HCT116 (cell line): Measurements from ENCODE around the gene ENPP6. TPM values are rescaled to one million over a fixed set of nuclear protein-coding genes. Genes with fewer than 3 reads are reported as not detected.

Experiments used
- ATAC-seq: fragments of 200-7000 bp; cut with Tn5 transposase; 2 replicates; pipeline ENCODE4 v1.9.1; 2020; ENCODE audit warnings: mild to moderate bottlenecking, moderate library complexity
- BruUV-seq: library from RNA; stranded (reverse); fragments of 400-500 nt; replicated peaks from 2 replicates; lab custom pipeline; 2021; lab: Mats Ljungman, UMichigan
- CTCF ChIA-PET: fragments of 300-600 bp; sonication (Branson Sonifier 250); formaldehyde crosslinking; loops from one replicate; lab custom pipeline; 2021; ENCODE audit warnings: antibody characterized with exemption; lab: Charles Lee
- POLR2A ChIA-PET: fragments of 300-600, 350-600 bp; sonication (Branson Sonifier 250); formaldehyde crosslinking; loops from one replicate; lab custom pipeline; 2021; ENCODE audit warnings: antibody characterized with exemption; lab: Charles Lee
- RAD21 ChIA-PET, 2 experiments: fragments of 300-600 bp; sonication (Branson Sonifier 250); formaldehyde crosslinking; loops; one replicate each; lab custom pipeline; 2023; ENCODE audit warnings: low total read pairs in 2 of 2; ENCODE audit not compliant: uncharacterized antibody in 2 of 2, unreplicated experiment in 2 of 2, low non-redundant PET in 1 of 2; lab: Charles Lee
- DNase-seq: peaks from one replicate; pipeline ENCODE4 v3.0.0-alpha.2; 2010; ENCODE audit warnings: low read depth, low spot score
- H2AFZ ChIP-seq: fragments of 200-600 bp; shearing (Covaris generic), sonication (generic); 2 replicates; pipeline ENCODE4 v1.6.1; 2017; ENCODE audit warnings: low read depth, mixed run types, mixed read lengths, antibody characterized with exemption, low read length; ENCODE audit not compliant: poor library complexity, severe bottlenecking
- H3K27ac ChIP-seq: 2 replicates; pipeline ENCODE4 v1.5.1; 2012; ENCODE audit warnings: low read depth, low read length
- H3K27me3 ChIP-seq: fragments of 200-600 bp; sonication (generic); 2 replicates; pipeline ENCODE4 v1.6.1; 2016; ENCODE audit warnings: mixed run types, low read length, mixed read lengths; ENCODE audit not compliant: insufficient read depth
- H3K36me3 ChIP-seq, 2 experiments: fragments of 200-500 bp in 1 of 2; fragments of 200-600 bp in 1 of 2; sonication (Bioruptor generic) in 1 of 2; sonication (generic) in 1 of 2; 2 replicates each; pipeline versions ENCODE4 v1.5.1 to v1.6.1; 2014 to 2016; ENCODE audit warnings: low read length in 2 of 2, inconsistent platforms in 1 of 2, mixed read lengths in 1 of 2, mixed run types in 1 of 2; ENCODE audit not compliant: insufficient read depth in 2 of 2, control insufficient read depth in 1 of 2
- H3K4me1 ChIP-seq, 2 experiments: fragments of 200-600 bp in 1 of 2; sonication (generic) in 1 of 2; 2 replicates each; pipeline versions ENCODE4 v1.5.1 to v1.6.1; 2012 to 2017; ENCODE audit warnings: low read length in 2 of 2, inconsistent platforms in 1 of 2, mild to moderate bottlenecking in 1 of 2, mixed read lengths in 1 of 2, mixed run types in 1 of 2, moderate library complexity in 1 of 2; ENCODE audit not compliant: insufficient read depth in 2 of 2, control insufficient read depth in 1 of 2
- H3K4me2 ChIP-seq: fragments of 200-600 bp; sonication (generic); 2 replicates; pipeline ENCODE4 v1.6.1; 2017; ENCODE audit warnings: mixed run types, low read length, mixed read lengths
- H3K4me3 ChIP-seq, 2 experiments: fragments of 200-600 bp in 1 of 2; sonication (generic) in 1 of 2; replicated peaks in 1 of 2; 2 replicates each; pipeline ENCODE4 v1.5.1; 2011 to 2016; ENCODE audit warnings: low read length in 2 of 2, control low read depth in 1 of 2, low read depth in 1 of 2, mild to moderate bottlenecking in 1 of 2, mixed read lengths in 1 of 2, mixed run types in 1 of 2
- H3K79me2 ChIP-seq: fragments of 200-600 bp; sonication (generic); 2 replicates; pipeline ENCODE4 v1.6.1; 2017; ENCODE audit warnings: mild to moderate bottlenecking, mixed run types, low read length, moderate library complexity, mixed read lengths; ENCODE audit not compliant: insufficient read depth
- H3K9ac ChIP-seq: fragments of 200-600 bp; sonication (generic); 2 replicates; pipeline ENCODE4 v1.6.1; 2016; ENCODE audit warnings: low read length, mixed read lengths
- H3K9me2 ChIP-seq: fragments of 200-600 bp; sonication (generic), shearing (Covaris generic); 2 replicates; pipeline ENCODE4 v1.6.1; 2017; ENCODE audit warnings: mixed run types, mild to moderate bottlenecking, moderate library complexity; ENCODE audit not compliant: insufficient read depth
- H3K9me3 ChIP-seq, 2 experiments: fragments of 200-500 bp in 1 of 2; fragments of 200-600 bp in 1 of 2; sonication (Bioruptor generic) in 1 of 2; sonication (generic) in 1 of 2; 2 replicates each; pipeline ENCODE4 v1.6.1; 2014 to 2017; ENCODE audit warnings: low read length in 2 of 2, mixed read lengths in 2 of 2, inconsistent platforms in 1 of 2, low read depth in 1 of 2, mild to moderate bottlenecking in 1 of 2, mixed run types in 1 of 2, moderate library complexity in 1 of 2; ENCODE audit not compliant: control insufficient read depth in 1 of 2, insufficient read depth in 1 of 2
- H4K20me1 ChIP-seq: fragments of 200-600 bp; sonication (generic), shearing (Covaris generic); 2 replicates; pipeline ENCODE4 v1.6.1; 2017; ENCODE audit warnings: mixed run types, mild to moderate bottlenecking, moderate library complexity; ENCODE audit not compliant: insufficient read depth
- ATF3 ChIP-seq: IDR thresholded peaks from 2 replicates; pipeline ENCODE4 v1.6.1; 2012
- CBX3 ChIP-seq: IDR thresholded peaks from 2 replicates; pipeline ENCODE4 v1.6.1; 2012; ENCODE audit warnings: low read depth
- CTCF ChIP-seq, 3 experiments: fragments of 200-600 bp in 1 of 3; sonication (generic) in 1 of 3; IDR thresholded peaks in 2 of 3; conservative IDR thresholded peaks in 1 of 3; 2 replicates each; pipeline ENCODE4 v1.5.1; 2012 to 2017; ENCODE audit warnings: low read depth in 2 of 3, low read length in 2 of 3, antibody characterized with exemption in 1 of 3, borderline replicate concordance in 1 of 3, control low read depth in 1 of 3, mild to moderate bottlenecking in 1 of 3, mixed read lengths in 1 of 3, mixed run types in 1 of 3, moderate library complexity in 1 of 3; ENCODE audit not compliant: insufficient read depth in 1 of 3
- EGR1 ChIP-seq: IDR thresholded peaks from 2 replicates; pipeline ENCODE4 v1.6.1; 2012; ENCODE audit warnings: low read depth
- FOSL1 ChIP-seq: IDR thresholded peaks from 2 replicates; pipeline ENCODE4 v1.6.1; 2012; ENCODE audit warnings: low read depth
- MAX ChIP-seq: IDR thresholded peaks from 2 replicates; pipeline ENCODE4 v1.6.1; 2012
- POLR2AphosphoS5 ChIP-seq: IDR thresholded peaks from 2 replicates; pipeline ENCODE4 v1.6.1; 2011; ENCODE audit warnings: mild to moderate bottlenecking, low read depth, low read length, moderate library complexity
- RAD21 ChIP-seq: IDR thresholded peaks from 2 replicates; pipeline ENCODE4 v1.6.1; 2012; ENCODE audit warnings: low read depth, mild to moderate bottlenecking
- REST ChIP-seq: IDR thresholded peaks from 2 replicates; pipeline ENCODE4 v1.6.1; 2012; ENCODE audit warnings: low read depth
- SIN3A ChIP-seq: IDR thresholded peaks from 2 replicates; pipeline ENCODE4 v1.6.1; 2012; ENCODE audit warnings: low read depth
- SP1 ChIP-seq: IDR thresholded peaks from 2 replicates; pipeline ENCODE4 v1.6.1; 2012; ENCODE audit warnings: low read depth
- TCF7L2 ChIP-seq: IDR thresholded peaks from 2 replicates; pipeline ENCODE4 v1.7.0; 2011; ENCODE audit warnings: borderline replicate concordance, inconsistent platforms; ENCODE audit not compliant: insufficient read depth, insufficient read length; ENCODE audit errors: extremely low read depth
- YY1 ChIP-seq: IDR thresholded peaks from 2 replicates; pipeline ENCODE4 v1.6.1; 2011; ENCODE audit warnings: low read length, low read depth, moderate library complexity, mild to moderate bottlenecking; ENCODE audit not compliant: insufficient replicate concordance; ENCODE audit errors: extremely low read depth
- ZBTB33 ChIP-seq: IDR thresholded peaks from 2 replicates; pipeline ENCODE4 v1.6.1; 2011; ENCODE audit warnings: mild to moderate bottlenecking, low read length, moderate library complexity; ENCODE audit not compliant: insufficient replicate concordance; ENCODE audit errors: extremely low read depth
- ZFX ChIP-seq: fragments of 450-650 bp; IDR thresholded peaks from 2 replicates; pipeline ENCODE4 v1.6.1; 2017
- intact Hi-C: fragments of 100-400 bp; cut with micrococcal nuclease; formaldehyde crosslinking; loops from 2 replicates; pipeline ENCODE4 v1.10.0; 2022
- total RNA-seq: library from RNA; stranded (reverse); gene quantifications from one replicate; pipeline ENCODE4 v1.2.1, GENCODE V29; 2021; ENCODE audit not compliant: unreplicated experiment

Gene ENPP6
- total RNA-seq, 1 experiment from 2014 or later: not detected

- DNase-seq (no peak), ATAC-seq (no peak)
- H3K4me3 ChIP-seq: no peak overlapping the region
- H3K9me2 ChIP-seq: no peaks in the 10 kb centered on the region
- no peak overlapping the region for H2AFZ ChIP-seq
- intact Hi-C loops: no loop called here
- H3K4me2 ChIP-seq: no peak overlapping the region
- TF ChIP-seq EGR1 (no peak), FOSL1 (no peak), ATF3 (no peak), MAX (no peak), ZBTB33 (no peak), SIN3A (no peak), POLR2AphosphoS5 (no peak), TCF7L2 (no peak), YY1 (no peak), REST (no peak), CBX3 (no peak), RAD21 (no peak), SP1 (no peak), ZFX (no peak), CTCF (IDR thresholded peaks at IDR 0.05 in 2 of 3, conservative IDR thresholded peaks at IDR 0.05 in 1 of 3; ENCODE audit: borderline replicate concordance in 1 of 3, insufficient read depth in 1 of 3, low read depth in 2 of 3, low read length in 2 of 3) (no peak)
- no peak overlapping the region for H3K9ac ChIP-seq
- no peaks in the 10 kb centered on the region for H3K27me3 ChIP-seq
- H3K27ac ChIP-seq: no peak overlapping the region
- no peaks in the 10 kb centered on the region for H3K4me1 ChIP-seq
- POLR2A ChIA-PET: no interaction called here
- no peaks in the 10 kb centered on the region for H3K9me3 ChIP-seq
- no TSS peak for BruUV-seq
- CTCF ChIA-PET: no interaction called here
- no peaks in the 10 kb centered on the region for H3K36me3 ChIP-seq
- no peaks in the 10 kb centered on the region for H4K20me1 ChIP-seq
- H3K79me2 ChIP-seq: no peaks in the 10 kb centered on the region
- RAD21 ChIA-PET: no interaction called here
These were observed 107.0 kb downstream of the ENPP6 start for GRCh38 chr4:184110452-184111224.
